Endothelial cell of umbilical vein (primary cell): ENCODE measurements around the gene RBM44. TPM values are rescaled to one million over a fixed set of nuclear protein-coding genes. Genes with fewer than 3 reads are reported as not detected.

ENCODE experiments used
- BruUV-seq: library from RNA; stranded (reverse); fragments of 400-500 nt; replicated peaks from 2 replicates; lab custom pipeline; 2021; lab: Mats Ljungman, UMichigan
- CTCF ChIA-PET: fragments of 300-600, 350-600 bp; sonication (Branson Sonifier 250); formaldehyde crosslinking; loops from one replicate; lab custom pipeline; 2021; ENCODE audit warnings: antibody characterized with exemption, inconsistent platforms; lab: Charles Lee
- POLR2A ChIA-PET: fragments of 300-600, 350-600 bp; sonication (Branson Sonifier 250); formaldehyde crosslinking; loops from one replicate; lab custom pipeline; 2021; ENCODE audit warnings: antibody characterized with exemption, inconsistent platforms; lab: Charles Lee
- DNase-seq: peaks from one replicate; pipeline ENCODE4 v3.0.0-alpha.2; 2011; ENCODE audit warnings: low read depth, low spot score
- FAIRE-seq: peaks from 2 replicates; lab custom pipeline; 2011; peaks lifted over from hg19 to GRCh38; lab: Jason Lieb, UNC
- H2AFZ ChIP-seq: 2 replicates; pipeline ENCODE4 v1.6.0; 2012; ENCODE audit warnings: low read depth, low read length, control low read depth, inconsistent platforms
- H3K27ac ChIP-seq: 2 replicates; pipeline ENCODE4 v1.5.1; 2011; ENCODE audit warnings: low read depth, mild to moderate bottlenecking, control low read depth, low read length, moderate library complexity; ENCODE audit not compliant: insufficient read depth
- H3K27me3 ChIP-seq, 2 experiments: 2 replicates each; pipeline versions ENCODE4 v1.6.0 to v1.6.1; 2011; ENCODE audit warnings: low read length in 2 of 2, mixed read lengths in 1 of 2; ENCODE audit not compliant: control insufficient read depth in 2 of 2, insufficient read depth in 2 of 2
- H3K36me3 ChIP-seq, 2 experiments: 2 replicates in 1 of 2; 3 replicates in 1 of 2; pipeline ENCODE4 v1.5.1; 2011; ENCODE audit warnings: low read length in 2 of 2, mild to moderate bottlenecking in 1 of 2, moderate library complexity in 1 of 2; ENCODE audit not compliant: control insufficient read depth in 2 of 2, insufficient read depth in 2 of 2; ENCODE audit errors: extremely low read depth in 1 of 2
- H3K4me1 ChIP-seq: 3 replicates; pipeline ENCODE4 v1.5.1; 2011; ENCODE audit warnings: mild to moderate bottlenecking, low read length; ENCODE audit not compliant: control insufficient read depth, insufficient read depth; ENCODE audit errors: extremely low read depth
- H3K4me2 ChIP-seq: 2 replicates; pipeline ENCODE4 v1.6.1; 2011; ENCODE audit warnings: low read length, control low read depth, mixed read lengths; ENCODE audit not compliant: insufficient read depth
- H3K4me3 ChIP-seq, 3 experiments: fragments of 200-600 bp in 1 of 3; sonication (generic), shearing (Covaris generic) in 1 of 3; replicated peaks in 1 of 3; 2 replicates each; pipeline ENCODE4 v1.5.1; 2011 to 2016; ENCODE audit warnings: control low read depth in 3 of 3, low read length in 3 of 3, mild to moderate bottlenecking in 2 of 3, inconsistent platforms in 1 of 3, low read depth in 1 of 3, moderate library complexity in 1 of 3; ENCODE audit not compliant: insufficient read depth in 1 of 3
- H3K79me2 ChIP-seq: 2 replicates; pipeline ENCODE4 v1.6.0; 2012; ENCODE audit warnings: low read length, inconsistent platforms; ENCODE audit not compliant: control insufficient read depth, insufficient read depth
- H3K9ac ChIP-seq: replicated peaks from 2 replicates; pipeline ENCODE3; 2011; ENCODE audit warnings: low read length, control low read depth; ENCODE audit not compliant: insufficient read depth; ENCODE audit errors: extremely low read depth
- H3K9me1 ChIP-seq: replicated peaks from 3 replicates; pipeline ENCODE4 v1.6.0; 2011; ENCODE audit warnings: mild to moderate bottlenecking, low read length; ENCODE audit not compliant: control insufficient read depth, insufficient read depth; ENCODE audit errors: extremely low read depth
- H3K9me3 ChIP-seq: replicated peaks from 2 replicates; pipeline ENCODE4 v1.5.1; 2012; ENCODE audit warnings: low read length, inconsistent platforms; ENCODE audit not compliant: control insufficient read depth, insufficient read depth
- H4K20me1 ChIP-seq: replicated peaks from 2 replicates; pipeline ENCODE3; 2011; ENCODE audit warnings: mild to moderate bottlenecking, low read length; ENCODE audit not compliant: control insufficient read depth, insufficient read depth; ENCODE audit errors: extremely low read depth
- EZH2 ChIP-seq: IDR thresholded peaks from 2 replicates; pipeline ENCODE4 v1.6.1; 2012; ENCODE audit warnings: borderline replicate concordance, low read depth, mild to moderate bottlenecking, moderate library complexity, low read length, inconsistent platforms; ENCODE audit not compliant: severe bottlenecking
- FOS ChIP-seq: IDR thresholded peaks from 2 replicates; pipeline ENCODE4 v1.6.1; 2011; ENCODE audit warnings: mild to moderate bottlenecking, low read length, moderate library complexity, borderline replicate concordance; ENCODE audit not compliant: insufficient read depth
- GATA2 ChIP-seq: IDR thresholded peaks from 2 replicates; pipeline ENCODE4 v1.7.0; 2011; ENCODE audit warnings: low read depth, mild to moderate bottlenecking, moderate library complexity, mixed read lengths, low read length; ENCODE audit not compliant: insufficient read length, insufficient read depth
- JUN ChIP-seq: IDR thresholded peaks from 2 replicates; pipeline ENCODE4 v1.6.1; 2011; ENCODE audit warnings: borderline replicate concordance, low read depth; ENCODE audit not compliant: insufficient read length, insufficient read depth
- MYC ChIP-seq: IDR thresholded peaks from one replicate; pipeline ENCODE4 v1.6.1; 2011; ENCODE audit warnings: mild to moderate bottlenecking, low read depth, low read length
- POLR2A ChIP-seq: IDR thresholded peaks from 2 replicates; pipeline ENCODE4 v1.6.1; 2012; ENCODE audit warnings: low read depth, mild to moderate bottlenecking, control low read depth, low read length
- POLR2AphosphoS5 ChIP-seq: IDR thresholded peaks from 2 replicates; pipeline ENCODE4 v1.6.1; 2012; ENCODE audit warnings: low read depth, mild to moderate bottlenecking, control low read depth, low read length, moderate library complexity; ENCODE audit not compliant: insufficient read depth
- dilution Hi-C: fragments of 300-500 bp; cut with MboI; formaldehyde crosslinking; loops from one replicate; pipeline ENCODE4 v1.15.0; 2019; ENCODE audit warnings: low sequenced_read_pairs; ENCODE audit not compliant: extremely low pct_ligation_motif_present
- intact Hi-C: fragments of 100-400 bp; cut with micrococcal nuclease; formaldehyde crosslinking; loops from one replicate; pipeline ENCODE4 v1.10.0; 2022
- polyA plus RNA-seq, 4 experiments: library from polyadenylated mRNA; depleted of rRNA in 3 of 4; stranded (reverse) in 3 of 4; unstranded in 1 of 4; fragments of >200 nt; gene quantifications; 2 replicates each; pipeline versions ENCODE4 v1.2.1 to v1.2.3, GENCODE V29; 2011 to 2012; ENCODE audit warnings: missing spikeins in 1 of 4
- total RNA-seq: library from RNA; stranded (reverse); gene quantifications from 2 replicates; pipeline ENCODE4 v1.2.3, GENCODE V29; 2021
- TF ChIP-seq, protein P1 (sequence below), 2 donors: IDR thresholded peaks; 1 replicate in 1 of 2; 2 replicates in 1 of 2; pipeline ENCODE4 v1.5.1; 2011; ENCODE audit warnings: low read length in 2 of 2, mild to moderate bottlenecking in 2 of 2, moderate library complexity in 2 of 2, control low read depth in 1 of 2, inconsistent platforms in 1 of 2, low read depth in 1 of 2; ENCODE audit not compliant: insufficient read depth in 1 of 2; ENCODE audit errors: extremely low read depth in 1 of 2
- TF ChIP-seq, protein P2 (sequence below): IDR thresholded peaks from 2 replicates; pipeline ENCODE4 v1.6.1; 2011; ENCODE audit not compliant: insufficient read depth, insufficient read length

RBM44 gene
- total and polyA plus RNA-seq, 2 donors (not counting 3 experiments of a cell fraction or from before 2014, with no cell fraction given): 0.14 to 0.53 TPM

DNA sequence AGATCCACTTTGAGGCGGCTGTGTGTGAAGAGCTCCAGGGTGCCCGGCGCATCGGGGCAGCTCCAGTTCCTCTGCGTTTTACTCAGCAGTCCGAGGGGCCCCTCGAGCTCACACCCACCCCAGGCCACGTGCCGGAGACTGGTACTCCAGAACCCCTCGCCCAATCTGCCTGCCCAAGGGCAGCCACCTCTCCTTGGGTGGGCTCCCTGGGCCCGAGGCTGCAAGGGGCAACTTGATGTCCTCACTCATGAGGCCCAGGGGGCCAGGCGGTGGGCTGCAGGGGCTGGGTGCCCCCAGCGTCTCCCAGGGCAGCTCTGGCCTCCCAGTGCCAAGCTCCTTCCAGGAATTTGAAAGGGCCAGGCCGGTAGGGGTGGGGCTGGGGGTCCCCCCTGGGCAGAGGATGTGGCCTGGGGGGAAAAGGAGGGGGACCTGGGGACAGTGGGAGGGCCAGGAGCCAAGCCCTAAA is 77.5 kb downstream of the RBM44 start:
- Histone ChIP-seq H3K4me2 (no peak overlapping the region), H3K27me3 (no peaks in the 10 kb centered on the region), H3K9me1 (no peaks in the 10 kb centered on the region), H3K9ac (no peak overlapping the region), H4K20me1 (no peaks in the 10 kb centered on the region), H3K9me3 (no peaks in the 10 kb centered on the region), H3K27ac (no peak overlapping the region), H3K4me3 (no peak overlapping the region), H3K4me1 (no peaks in the 10 kb centered on the region), H3K79me2 (no peaks in the 10 kb centered on the region), H3K36me3 (no peaks in the 10 kb centered on the region), H2AFZ (no peak overlapping the region)
- CTCF ChIA-PET: interaction anchor here (0.7 kb wide), 1 partner anchor 9 kb away, joined by 3 read pairs; no protein-coding TSS in a partner anchor
- TF ChIP-seq POLR2A (no peak), FOS (no peak), EZH2 (no peak), JUN (no peak), POLR2AphosphoS5 (no peak), MYC (no peak), GATA2 (no peak)
- TF ChIP-seq, protein P1, sequence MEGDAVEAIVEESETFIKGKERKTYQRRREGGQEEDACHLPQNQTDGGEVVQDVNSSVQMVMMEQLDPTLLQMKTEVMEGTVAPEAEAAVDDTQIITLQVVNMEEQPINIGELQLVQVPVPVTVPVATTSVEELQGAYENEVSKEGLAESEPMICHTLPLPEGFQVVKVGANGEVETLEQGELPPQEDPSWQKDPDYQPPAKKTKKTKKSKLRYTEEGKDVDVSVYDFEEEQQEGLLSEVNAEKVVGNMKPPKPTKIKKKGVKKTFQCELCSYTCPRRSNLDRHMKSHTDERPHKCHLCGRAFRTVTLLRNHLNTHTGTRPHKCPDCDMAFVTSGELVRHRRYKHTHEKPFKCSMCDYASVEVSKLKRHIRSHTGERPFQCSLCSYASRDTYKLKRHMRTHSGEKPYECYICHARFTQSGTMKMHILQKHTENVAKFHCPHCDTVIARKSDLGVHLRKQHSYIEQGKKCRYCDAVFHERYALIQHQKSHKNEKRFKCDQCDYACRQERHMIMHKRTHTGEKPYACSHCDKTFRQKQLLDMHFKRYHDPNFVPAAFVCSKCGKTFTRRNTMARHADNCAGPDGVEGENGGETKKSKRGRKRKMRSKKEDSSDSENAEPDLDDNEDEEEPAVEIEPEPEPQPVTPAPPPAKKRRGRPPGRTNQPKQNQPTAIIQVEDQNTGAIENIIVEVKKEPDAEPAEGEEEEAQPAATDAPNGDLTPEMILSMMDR (IDR thresholded peaks at IDR 0.05; ENCODE audit: extremely low read depth in 1 of 2, insufficient read depth in 1 of 2, low read depth in 1 of 2, low read length in 2 of 2): no peak
- TF ChIP-seq, protein P2, sequence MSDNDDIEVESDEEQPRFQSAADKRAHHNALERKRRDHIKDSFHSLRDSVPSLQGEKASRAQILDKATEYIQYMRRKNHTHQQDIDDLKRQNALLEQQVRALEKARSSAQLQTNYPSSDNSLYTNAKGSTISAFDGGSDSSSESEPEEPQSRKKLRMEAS: no peak
- DNase-seq (no peak), FAIRE-seq (no peak)
- POLR2A ChIA-PET: no interaction called here
- dilution Hi-C loops (no loop called here), intact Hi-C loops (no loop called here)
- no TSS peak for BruUV-seq
